NCI-H526 treated with DMSO at 0.1 percent for 48 hours (cell line): ENCODE results near the gene RALGPS1.

ENCODE experiments used
- DNase-seq: peaks from one replicate; lab custom pipeline; 2025; lab: John Stamatoyannopoulos, UW

Gene RALGPS1

GRCh38 chr9:126906091-126906490, 8.5 kb upstream of the RALGPS1 start:
- no peak for DNase-seq

GRCh38 chr9:126907058-126907457, 7.5 kb upstream of the RALGPS1 start:
- no peak for DNase-seq

GRCh38 chr9:126915281-126915816, 767 bp downstream of the RALGPS1 start:
- peak; percentile 30 for DNase-seq

GRCh38 chr9:126915846-126916543, 1.4 kb downstream of the RALGPS1 start:
- DNase-seq = no peak

- DNase-seq = no peak
These were observed 2.3 kb downstream of the RALGPS1 start for GRCh38 chr9:126916909-126917308.

GRCh38 chr9:126919193-126919592, 4.6 kb downstream of the RALGPS1 start:
- no peak for DNase-seq

GRCh38 chr9:126925876-126926275, 11.3 kb downstream of the RALGPS1 start:
- no peak for DNase-seq

GRCh38 chr9:126926364-126926763, 11.8 kb downstream of the RALGPS1 start:
- no peak for DNase-seq

- DNase-seq = peak; percentile 69
These were observed 12.8 kb downstream of the RALGPS1 start for GRCh38 chr9:126927419-126927818.

- no peak for DNase-seq
These were observed 18.3 kb downstream of the RALGPS1 start for GRCh38 chr9:126932871-126933321.

- DNase-seq = no peak
These were observed 18.9 kb downstream of the RALGPS1 start for GRCh38 chr9:126933334-126933980.

GRCh38 chr9:126934441-126934840, 19.9 kb downstream of the RALGPS1 start:
- no peak for DNase-seq

- DNase-seq = no peak
These were observed 21.0 kb downstream of the RALGPS1 start for GRCh38 chr9:126935630-126936029.

- DNase-seq = no peak
These were observed 22.9 kb downstream of the RALGPS1 start for GRCh38 chr9:126937444-126937843.

- no peak for DNase-seq
These were observed 23.7 kb downstream of the RALGPS1 start for GRCh38 chr9:126938327-126938726.

GRCh38 chr9:126939821-126940221, 25.2 kb downstream of the RALGPS1 start:
- DNase-seq = no peak

- no peak for DNase-seq
These were observed 27.8 kb downstream of the RALGPS1 start for GRCh38 chr9:126942399-126942798.

GRCh38 chr9:126945682-126946081, 31.1 kb downstream of the RALGPS1 start:
- no peak for DNase-seq

- no peak for DNase-seq
These were observed 32.9 kb downstream of the RALGPS1 start for GRCh38 chr9:126947529-126947928.

- no peak for DNase-seq
These were observed 37.8 kb downstream of the RALGPS1 start for GRCh38 chr9:126952205-126952977.

GRCh38 chr9:126953041-126953809, 38.6 kb downstream of the RALGPS1 start:
- DNase-seq = no peak

GRCh38 chr9:126955811-126956210, 41.2 kb downstream of the RALGPS1 start:
- no peak for DNase-seq
